Lower leg skin (tissue), 4 donors: Measurements from ENCODE around the gene IFIT3. TPM values are rescaled to one million over a fixed set of nuclear protein-coding genes. Genes with fewer than 3 reads are reported as not detected.

Experiments
- DNase-seq, 2 donors: peaks; one replicate each; pipeline ENCODE4 v3.0.0-alpha.2; 2019; ENCODE audit warnings: low spot score in 2 of 2
- H3K4me3 ChIP-seq: fragments of 200-600 bp; sonication (generic); 2 replicates; pipeline ENCODE4 v1.5.1; 2017; ENCODE audit warnings: mild to moderate bottlenecking, low read depth; ENCODE audit not compliant: poor library complexity, severe bottlenecking
- POLR2A ChIP-seq, 2 donors: fragments of 450-650 bp; IDR thresholded peaks; one replicate each; pipeline ENCODE4 v1.6.1; 2016 to 2017; ENCODE audit warnings: antibody characterized with exemption in 2 of 2, mild to moderate bottlenecking in 1 of 2, moderate library complexity in 1 of 2
- WGBS, 2 donors: methylation state at CpG; one replicate each; pipeline ENCODE4 v1.1.5; 2018; 5-methylcytosine and 5-hydroxymethylcytosine counted together
- intact Hi-C: fragments of 100-400 bp; cut with DNase I; formaldehyde crosslinking; loops from one replicate; pipeline ENCODE4 v1.15.0; 2023; ENCODE audit warnings: low total_unique reads
- total RNA-seq, 4 donors: library from RNA; depleted of rRNA; stranded (reverse); fragments of >200 nt; gene quantifications; one replicate each; pipeline ENCODE4 v1.1.0, GENCODE V29; 2016
- TF ChIP-seq, protein P1 (sequence below), 3 donors: fragments of 450-650 bp; IDR thresholded peaks; one replicate each; pipeline ENCODE4 v1.5.1; 2016; ENCODE audit warnings: antibody characterized with exemption in 3 of 3, mild to moderate bottlenecking in 3 of 3, moderate library complexity in 2 of 3

Gene IFIT3, protein sequence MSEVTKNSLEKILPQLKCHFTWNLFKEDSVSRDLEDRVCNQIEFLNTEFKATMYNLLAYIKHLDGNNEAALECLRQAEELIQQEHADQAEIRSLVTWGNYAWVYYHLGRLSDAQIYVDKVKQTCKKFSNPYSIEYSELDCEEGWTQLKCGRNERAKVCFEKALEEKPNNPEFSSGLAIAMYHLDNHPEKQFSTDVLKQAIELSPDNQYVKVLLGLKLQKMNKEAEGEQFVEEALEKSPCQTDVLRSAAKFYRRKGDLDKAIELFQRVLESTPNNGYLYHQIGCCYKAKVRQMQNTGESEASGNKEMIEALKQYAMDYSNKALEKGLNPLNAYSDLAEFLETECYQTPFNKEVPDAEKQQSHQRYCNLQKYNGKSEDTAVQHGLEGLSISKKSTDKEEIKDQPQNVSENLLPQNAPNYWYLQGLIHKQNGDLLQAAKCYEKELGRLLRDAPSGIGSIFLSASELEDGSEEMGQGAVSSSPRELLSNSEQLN
- total RNA-seq = 1 to 10 TPM; 1.1 to 8.2 (median 3.7) TPM

DNA sequence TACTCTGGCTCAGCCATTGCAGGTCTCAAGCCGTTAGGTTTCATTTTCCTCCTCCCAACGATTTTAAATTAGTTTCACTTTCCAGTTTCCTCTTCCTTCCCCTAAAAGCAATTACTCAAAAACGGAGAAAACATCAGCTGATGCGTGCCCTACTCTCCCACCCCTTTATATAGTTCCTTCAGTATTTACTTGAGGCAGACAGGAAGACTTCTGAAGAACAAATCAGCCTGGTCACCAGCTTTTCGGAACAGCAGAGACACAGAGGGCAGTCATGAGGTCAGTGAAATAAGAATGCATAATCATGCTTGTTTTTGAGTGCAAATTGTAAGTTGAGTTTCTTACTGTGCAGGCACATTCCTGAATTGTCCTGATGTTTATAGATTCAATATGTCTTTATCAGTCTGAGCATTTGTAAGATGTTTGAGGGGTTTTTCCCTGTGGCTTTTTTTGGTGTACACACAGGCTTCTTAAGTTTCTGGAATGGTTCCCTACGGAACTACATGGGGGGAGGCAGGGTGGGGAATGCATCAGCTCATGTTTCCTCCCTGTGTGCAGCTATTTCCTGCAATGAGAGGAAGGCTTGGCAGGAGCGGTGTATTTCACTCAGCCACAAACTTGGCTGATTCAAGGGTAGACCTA lies at the start of gene IFIT3:
TSS of gene IFIT3 (plus strand) at position 195 of the 639 bp plus-strand sequence. CDS start at position 272, 77 bp downstream.
- TF ChIP-seq POLR2A (IDR thresholded peaks at IDR 0.05) = no peak
- TF ChIP-seq, protein P1, sequence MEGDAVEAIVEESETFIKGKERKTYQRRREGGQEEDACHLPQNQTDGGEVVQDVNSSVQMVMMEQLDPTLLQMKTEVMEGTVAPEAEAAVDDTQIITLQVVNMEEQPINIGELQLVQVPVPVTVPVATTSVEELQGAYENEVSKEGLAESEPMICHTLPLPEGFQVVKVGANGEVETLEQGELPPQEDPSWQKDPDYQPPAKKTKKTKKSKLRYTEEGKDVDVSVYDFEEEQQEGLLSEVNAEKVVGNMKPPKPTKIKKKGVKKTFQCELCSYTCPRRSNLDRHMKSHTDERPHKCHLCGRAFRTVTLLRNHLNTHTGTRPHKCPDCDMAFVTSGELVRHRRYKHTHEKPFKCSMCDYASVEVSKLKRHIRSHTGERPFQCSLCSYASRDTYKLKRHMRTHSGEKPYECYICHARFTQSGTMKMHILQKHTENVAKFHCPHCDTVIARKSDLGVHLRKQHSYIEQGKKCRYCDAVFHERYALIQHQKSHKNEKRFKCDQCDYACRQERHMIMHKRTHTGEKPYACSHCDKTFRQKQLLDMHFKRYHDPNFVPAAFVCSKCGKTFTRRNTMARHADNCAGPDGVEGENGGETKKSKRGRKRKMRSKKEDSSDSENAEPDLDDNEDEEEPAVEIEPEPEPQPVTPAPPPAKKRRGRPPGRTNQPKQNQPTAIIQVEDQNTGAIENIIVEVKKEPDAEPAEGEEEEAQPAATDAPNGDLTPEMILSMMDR (IDR thresholded peaks at IDR 0.05) = no peak
- intact Hi-C loops = no loop called here
- peak in 1 of 2 donors; percentile 68 for DNase-seq
- WGBS, 2 donors = 1 to 2% methylated on average over 7 of the region's 7 CpGs
- peak within 1 kb of the TSS; percentile 10 for H3K4me3 ChIP-seq

- WGBS, 2 donors = 0 to 31% methylated on average over 1 of the region's 1 CpG
- no peak overlapping the region for H3K4me3 ChIP-seq
- no peak for TF ChIP-seq POLR2A (IDR thresholded peaks at IDR 0.05)
- TF ChIP-seq, protein P1 (IDR thresholded peaks at IDR 0.05) = no peak
- DNase-seq = peak in 1 of 2 donors; percentile 87
- intact Hi-C loops = no loop called here
Measured at GRCh38 chr10:89278034-89278535, 49.7 kb upstream of the IFIT3 start.

GRCh38 chr10:89278900-89279392 lies 48.9 kb upstream of the IFIT3 start:
- intact Hi-C loops = no loop called here
- TF ChIP-seq, protein P1 (IDR thresholded peaks at IDR 0.05) = no peak
- TF ChIP-seq POLR2A (IDR thresholded peaks at IDR 0.05) = no peak
- no peak overlapping the region for H3K4me3 ChIP-seq
- no peak for DNase-seq

GRCh38 chr10:89279421-89279869 lies 48.4 kb upstream of the IFIT3 start:
- H3K4me3 ChIP-seq = no peak overlapping the region
- WGBS, 2 donors = 31 to 35% methylated on average over 1 of the region's 1 CpG
- intact Hi-C loops = no loop called here
- DNase-seq = no peak
- TF ChIP-seq POLR2A (IDR thresholded peaks at IDR 0.05) = no peak
- TF ChIP-seq, protein P1 (IDR thresholded peaks at IDR 0.05) = no peak

GRCh38 chr10:89280508-89280907 lies 47.3 kb upstream of the IFIT3 start:
- 68 to 76% methylated on average over 3 of the region's 3 CpGs for WGBS, 2 donors
- no peak for DNase-seq

More at GRCh38 chr10:89280508-89280907, 47.3 kb upstream of the IFIT3 start:
- no peak overlapping the region for H3K4me3 ChIP-seq
- intact Hi-C loops = no loop called here
- TF ChIP-seq, protein P1 (IDR thresholded peaks at IDR 0.05) = no peak
- no peak for TF ChIP-seq POLR2A (IDR thresholded peaks at IDR 0.05)
